Endodermal cell (in vitro differentiated cells): ENCODE measurements around the gene GPRIN1. TPM values are rescaled to one million over a fixed set of nuclear protein-coding genes. Genes with fewer than 3 reads are reported as not detected.

Experiments
- DNase-seq: peaks from one replicate; pipeline ENCODE4 v3.0.0-alpha.2; 2017
- H3K27ac ChIP-seq: 2 replicates; pipeline ENCODE4 v1.5.1; 2013; ENCODE audit warnings: mild to moderate bottlenecking, low read depth, low read length, moderate library complexity
- H3K27me3 ChIP-seq: 2 replicates; pipeline ENCODE4 v1.6.1; 2013; ENCODE audit warnings: mild to moderate bottlenecking, low read length, moderate library complexity; ENCODE audit not compliant: insufficient read depth, control insufficient read depth, poor library complexity, severe bottlenecking
- H3K36me3 ChIP-seq: 2 replicates; pipeline ENCODE4 v1.7.0; 2013; ENCODE audit warnings: mild to moderate bottlenecking, low read length, moderate library complexity; ENCODE audit not compliant: control insufficient read depth, insufficient read depth
- H3K4me1 ChIP-seq: one replicate; pipeline ENCODE4 v1.7.0; 2013; ENCODE audit warnings: low read length; ENCODE audit not compliant: control insufficient read depth, insufficient read depth
- H3K4me3 ChIP-seq: 2 replicates; pipeline ENCODE4 v1.5.1; 2013; ENCODE audit warnings: mild to moderate bottlenecking, low read length, moderate library complexity
- H3K9ac ChIP-seq: 2 replicates; pipeline ENCODE4 v1.6.1; 2013; ENCODE audit warnings: mild to moderate bottlenecking, low read length, moderate library complexity; ENCODE audit not compliant: poor library complexity, severe bottlenecking; ENCODE audit errors: extremely low read depth
- H3K9me3 ChIP-seq: 2 replicates; pipeline ENCODE4 v1.6.1; 2013; ENCODE audit warnings: mild to moderate bottlenecking, low read length, moderate library complexity; ENCODE audit not compliant: control insufficient read depth
- H3K27ac Mint-ChIP-seq: 2 replicates; pipeline ENCODE4 v1.8.0; 2020; ENCODE audit warnings: mixed read lengths
- H3K27me3 Mint-ChIP-seq: 2 replicates; pipeline ENCODE4 v1.8.0; 2021; ENCODE audit warnings: mild to moderate bottlenecking, mixed read lengths; ENCODE audit not compliant: insufficient read depth
- H3K36me3 Mint-ChIP-seq: 2 replicates; pipeline ENCODE4 v1.8.0; 2020; ENCODE audit warnings: low read depth, mixed read lengths
- H3K4me1 Mint-ChIP-seq: 2 replicates; pipeline ENCODE4 v1.8.0; 2020; ENCODE audit warnings: mixed read lengths
- H3K4me3 Mint-ChIP-seq: 2 replicates; pipeline ENCODE4 v1.8.0; 2020; ENCODE audit warnings: mild to moderate bottlenecking, moderate library complexity, mixed read lengths
- H3K9me3 Mint-ChIP-seq: 2 replicates; pipeline ENCODE4 v1.8.0; 2020; ENCODE audit warnings: mild to moderate bottlenecking, mixed read lengths
- CTCF ChIP-seq: fragments of 200-600 bp; sonication (generic); conservative IDR thresholded peaks from 2 replicates; pipeline ENCODE4 v1.5.0; 2021; ENCODE audit warnings: antibody characterized with exemption, mild to moderate bottlenecking
- WGBS, 2 experiments: methylation state at CpG; one replicate each; pipeline versions ENCODE4 v1.1.5 to v1.1.7; 2013; ENCODE audit warnings: missing lambda C conversion rate in 2 of 2, mixed read lengths in 1 of 2; ENCODE audit not compliant: insufficient coverage in 1 of 2, insufficient read length in 1 of 2; 5-methylcytosine and 5-hydroxymethylcytosine counted together
- total RNA-seq, 2 donors: library from RNA; stranded (reverse); fragmentation: NEBNext Ultra II Directional in 1 of 2; extraction: Animal tissue kit (Norgen Biotek cat#: 25700) in 1 of 2; gene quantifications; 2 replicates in 1 of 2; 3 replicates in 1 of 2; pipeline ENCODE4 v1.2.1, GENCODE V29; 2021

Gene GPRIN1
- total RNA-seq, 2 donors from 2014 or later: 4.5 to 4.9 TPM

- peaks cover 78% of the 10 kb centered on the region for H3K27me3 ChIP-seq
- no peak for TF ChIP-seq CTCF
- no peak overlapping the region for H3K27ac Mint-ChIP-seq
Observed at GRCh38 chr5:176624938-176625337, 15.0 kb upstream of the GPRIN1 start.

GRCh38 chr5:176624142-176624541, 14.2 kb upstream of the GPRIN1 start:
- peaks cover 84% of the 10 kb centered on the region for H3K27me3 Mint-ChIP-seq
- Histone ChIP-seq H3K4me3 (no peak overlapping the region), H3K4me1 (no peaks in the 10 kb centered on the region), H3K9me3 (no peaks in the 10 kb centered on the region), H3K27ac (no peak overlapping the region), H3K9ac (no peak overlapping the region), H3K36me3 (no peaks in the 10 kb centered on the region), H3K27me3 (peaks cover 78% of the 10 kb centered on the region)
- no peak for DNase-seq
- no peak overlapping the region for H3K27ac Mint-ChIP-seq
- WGBS, 2 experiments: 87 to 96% methylated on average over 3 to 4 of the region's 4 CpGs
- no peak for TF ChIP-seq CTCF
- H3K4me3 Mint-ChIP-seq: no peak overlapping the region
- H3K4me1 Mint-ChIP-seq: peaks cover 4% of the 10 kb centered on the region
- H3K36me3 Mint-ChIP-seq: no peaks in the 10 kb centered on the region
- H3K9me3 Mint-ChIP-seq: no peaks in the 10 kb centered on the region

More at GRCh38 chr5:176624938-176625337, 15.0 kb upstream of the GPRIN1 start:
- Mint-ChIP-seq H3K4me1 (peaks cover 4% of the 10 kb centered on the region), H3K27me3 (peaks cover 84% of the 10 kb centered on the region), H3K36me3 (no peaks in the 10 kb centered on the region), H3K9me3 (no peaks in the 10 kb centered on the region), H3K4me3 (no peak overlapping the region)
- no peak overlapping the region for H3K4me3 ChIP-seq
- no peaks in the 10 kb centered on the region for H3K4me1 ChIP-seq
- DNase-seq: no peak
- no peak overlapping the region for H3K9ac ChIP-seq
- no peak overlapping the region for H3K27ac ChIP-seq
- no peaks in the 10 kb centered on the region for H3K36me3 ChIP-seq
- H3K9me3 ChIP-seq: no peaks in the 10 kb centered on the region
- WGBS, 2 experiments: 76 to 79% methylated on average over 6 to 9 of the region's 9 CpGs

GRCh38 chr5:176621661-176622079, 11.7 kb upstream of the GPRIN1 start:
- no peak overlapping the region for H3K9ac ChIP-seq
- Mint-ChIP-seq H3K27me3 (peaks cover 84% of the 10 kb centered on the region), H3K4me1 (peaks cover 4% of the 10 kb centered on the region), H3K36me3 (no peaks in the 10 kb centered on the region), H3K27ac (no peak overlapping the region), H3K9me3 (no peaks in the 10 kb centered on the region), H3K4me3 (no peak overlapping the region)
- no peaks in the 10 kb centered on the region for H3K36me3 ChIP-seq
- H3K27me3 ChIP-seq: peaks cover 77% of the 10 kb centered on the region
- H3K27ac ChIP-seq: no peak overlapping the region
- H3K4me3 ChIP-seq: no peak overlapping the region
- no peaks in the 10 kb centered on the region for H3K4me1 ChIP-seq
- DNase-seq: no peak
- H3K9me3 ChIP-seq: no peaks in the 10 kb centered on the region
- WGBS, 2 experiments: 91 to 92% methylated on average over 9 to 13 of the region's 13 CpGs
- TF ChIP-seq CTCF: no peak
